ENCODE measurements around the gene SV2B. TPM values are rescaled to one million over a fixed set of nuclear protein-coding genes. Genes with fewer than 3 reads are reported as not detected.

SV2B gene
- total and polyA plus RNA-seq, 9 of the 15 experiments (the other 6 are each of a cell fraction or from before 2014, with no cell fraction given): 0.01 to 0.25 (median 0.11) TPM

- TF ChIP-seq, protein P1, sequence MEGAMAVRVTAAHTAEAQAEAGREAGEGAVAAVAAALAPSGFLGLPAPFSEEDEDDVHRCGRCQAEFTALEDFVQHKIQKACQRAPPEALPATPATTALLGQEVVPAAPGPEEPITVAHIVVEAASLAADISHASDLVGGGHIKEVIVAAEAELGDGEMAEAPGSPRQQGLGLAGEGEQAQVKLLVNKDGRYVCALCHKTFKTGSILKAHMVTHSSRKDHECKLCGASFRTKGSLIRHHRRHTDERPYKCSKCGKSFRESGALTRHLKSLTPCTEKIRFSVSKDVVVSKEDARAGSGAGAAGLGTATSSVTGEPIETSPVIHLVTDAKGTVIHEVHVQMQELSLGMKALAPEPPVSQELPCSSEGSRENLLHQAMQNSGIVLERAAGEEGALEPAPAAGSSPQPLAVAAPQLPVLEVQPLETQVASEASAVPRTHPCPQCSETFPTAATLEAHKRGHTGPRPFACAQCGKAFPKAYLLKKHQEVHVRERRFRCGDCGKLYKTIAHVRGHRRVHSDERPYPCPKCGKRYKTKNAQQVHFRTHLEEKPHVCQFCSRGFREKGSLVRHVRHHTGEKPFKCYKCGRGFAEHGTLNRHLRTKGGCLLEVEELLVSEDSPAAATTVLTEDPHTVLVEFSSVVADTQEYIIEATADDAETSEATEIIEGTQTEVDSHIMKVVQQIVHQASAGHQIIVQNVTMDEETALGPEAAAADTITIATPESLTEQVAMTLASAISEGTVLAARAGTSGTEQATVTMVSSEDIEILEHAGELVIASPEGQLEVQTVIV (CRISPR knock-in tag; IDR thresholded peaks at IDR 0.05; ENCODE audit: borderline replicate concordance): no peak
- TF ChIP-seq ZZZ3 (IDR thresholded peaks at IDR 0.05) (no peak), ZNF197 (CRISPR knock-in tag; IDR thresholded peaks at IDR 0.05; ENCODE audit: low read depth) (no peak), ZNF609 (CRISPR knock-in tag; IDR thresholded peaks at IDR 0.05; ENCODE audit: borderline replicate concordance) (no peak), FOXK2 (conservative IDR thresholded peaks at IDR 0.05 in 1 of 2, IDR thresholded peaks at IDR 0.05 in 1 of 2; ENCODE audit: low read depth in 2 of 2) (no peak; a peak in 1 of 4 replicates), CHD2 (IDR thresholded peaks at IDR 0.05; ENCODE audit: low read depth, low read length) (no peak), ZNF274 (IDR thresholded peaks at IDR 0.05; ENCODE audit: borderline replicate concordance, low read depth, low read length) (no peak), KLF6 (CRISPR knock-in tag; IDR thresholded peaks at IDR 0.05; ENCODE audit: borderline replicate concordance) (no peak), CBFA2T3 (IDR thresholded peaks at IDR 0.05) (no peak), NFE2L1 (tag; IDR thresholded peaks at IDR 0.05; ENCODE audit: borderline replicate concordance, low read depth) (no peak), ZNF3 (CRISPR knock-in tag; IDR thresholded peaks at IDR 0.05) (no peak), TAL1 (IDR thresholded peaks at IDR 0.05) (no peak), ZFP30 (CRISPR knock-in tag; IDR thresholded peaks at IDR 0.05; ENCODE audit: borderline replicate concordance) (no peak), SNAPC5 (CRISPR knock-in tag; IDR thresholded peaks at IDR 0.05) (no peak), ZNF766 (CRISPR knock-in tag; conservative IDR thresholded peaks at IDR 0.05) (no peak), POLR3A (IDR thresholded peaks at IDR 0.05; ENCODE audit: borderline replicate concordance, extremely low read depth, insufficient read depth, insufficient read length) (no peak)
- TF ChIP-seq, protein P2, sequence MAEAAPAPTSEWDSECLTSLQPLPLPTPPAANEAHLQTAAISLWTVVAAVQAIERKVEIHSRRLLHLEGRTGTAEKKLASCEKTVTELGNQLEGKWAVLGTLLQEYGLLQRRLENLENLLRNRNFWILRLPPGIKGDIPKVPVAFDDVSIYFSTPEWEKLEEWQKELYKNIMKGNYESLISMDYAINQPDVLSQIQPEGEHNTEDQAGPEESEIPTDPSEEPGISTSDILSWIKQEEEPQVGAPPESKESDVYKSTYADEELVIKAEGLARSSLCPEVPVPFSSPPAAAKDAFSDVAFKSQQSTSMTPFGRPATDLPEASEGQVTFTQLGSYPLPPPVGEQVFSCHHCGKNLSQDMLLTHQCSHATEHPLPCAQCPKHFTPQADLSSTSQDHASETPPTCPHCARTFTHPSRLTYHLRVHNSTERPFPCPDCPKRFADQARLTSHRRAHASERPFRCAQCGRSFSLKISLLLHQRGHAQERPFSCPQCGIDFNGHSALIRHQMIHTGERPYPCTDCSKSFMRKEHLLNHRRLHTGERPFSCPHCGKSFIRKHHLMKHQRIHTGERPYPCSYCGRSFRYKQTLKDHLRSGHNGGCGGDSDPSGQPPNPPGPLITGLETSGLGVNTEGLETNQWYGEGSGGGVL (CRISPR knock-in tag; IDR thresholded peaks at IDR 0.05): no peak
These were observed 168.5 kb downstream of the SV2B start (continued) for GRCh38 chr15:91268510-91268909.

Data from K562 (cell line).